GM21717 (cell line): ENCODE measurements around the gene HPCA.

Source experiments
- ATAC-seq: cut with Tn5 transposase; IDR thresholded peaks from one replicate; pipeline ENCODE4 v1.9.1; 2021; ENCODE audit warnings: mild to moderate bottlenecking, moderate library complexity; ENCODE audit not compliant: unreplicated experiment

The HPCA gene

DNA sequence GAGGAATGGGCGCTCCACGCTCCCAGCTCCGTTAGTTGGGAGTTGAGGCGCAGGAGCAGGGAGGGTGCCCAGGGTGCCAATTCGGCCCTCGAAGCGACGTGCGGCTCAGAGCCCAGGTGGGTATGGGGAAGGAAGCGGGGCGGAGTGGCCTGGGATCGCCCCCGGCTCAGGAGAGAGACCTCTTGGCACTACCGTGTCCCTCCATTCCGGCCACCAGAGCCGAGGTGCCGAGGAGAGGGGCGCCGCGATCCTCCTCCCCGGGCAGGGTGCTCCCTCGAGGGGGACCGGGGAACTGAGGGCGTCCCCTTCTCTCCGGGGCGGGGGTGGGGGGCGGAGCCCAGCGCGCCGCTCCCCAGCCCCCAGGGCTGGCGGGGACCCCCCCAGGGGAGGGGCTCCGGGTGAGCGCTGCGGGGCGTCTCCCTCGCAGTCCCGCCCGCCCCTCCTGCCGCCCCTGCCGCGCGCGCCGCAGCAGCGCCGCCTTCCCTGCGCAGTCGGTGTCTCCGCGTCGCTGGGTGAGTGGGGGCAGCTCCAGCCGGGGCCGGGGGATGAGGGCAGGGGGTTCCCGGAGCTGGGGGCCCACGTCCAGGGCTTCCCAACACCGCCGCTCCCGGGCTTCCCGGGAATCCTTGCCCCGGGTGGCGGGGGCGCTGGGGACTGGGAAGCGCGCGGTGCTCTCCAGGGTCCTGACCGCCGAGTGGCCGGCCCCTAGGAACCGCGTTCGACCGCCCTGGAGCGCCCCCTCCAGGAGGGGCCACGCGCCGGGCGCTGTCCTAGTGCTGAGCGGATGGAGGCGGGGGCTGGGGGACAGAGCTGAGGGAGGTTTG, at the start of gene HPCA:
Gene HPCA, plus strand, starts transcription at position 488 of the 824 bp plus-strand sequence. CDS start 2,408 bp downstream, outside the sequence.
- no peak for ATAC-seq

DNA sequence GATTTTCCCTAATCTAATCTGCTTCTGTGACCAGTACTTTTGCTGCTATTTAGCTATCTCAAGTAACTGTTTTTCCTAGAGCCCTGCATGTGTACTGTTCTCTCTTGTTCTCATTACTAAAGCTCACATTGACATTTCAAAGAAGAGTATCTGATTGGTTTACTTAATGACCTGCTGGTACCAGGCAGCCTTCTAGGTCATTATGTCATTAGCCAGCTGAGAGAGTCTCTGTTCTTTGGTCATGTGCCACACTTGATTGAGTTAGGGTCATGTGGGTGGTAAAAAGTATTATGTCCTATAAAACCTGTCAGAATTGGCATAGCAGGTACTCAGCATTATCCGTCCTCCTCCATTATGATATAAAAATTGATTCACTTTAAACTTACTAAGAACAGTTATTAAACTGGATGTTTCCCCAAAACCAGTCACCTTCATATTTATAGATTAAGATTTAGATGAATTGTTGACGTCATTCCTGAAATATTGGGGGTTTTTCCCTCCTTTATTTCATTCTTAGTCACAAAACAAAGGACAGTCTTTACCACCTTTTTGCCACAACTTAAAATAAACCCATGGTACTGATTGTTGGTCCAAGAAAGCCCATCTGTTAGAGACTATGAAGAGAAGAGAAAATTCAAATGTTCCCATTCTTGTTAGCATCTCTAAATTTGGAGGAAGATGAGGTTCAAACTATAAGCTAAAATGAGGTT, 37.8 kb upstream of the HPCA start:
- ATAC-seq = no peak

GRCh38 chr1:32855861-32856617, 30.3 kb upstream of the HPCA start:
- ATAC-seq = no peak

GRCh38 chr1:32858136-32858535, 28.2 kb upstream of the HPCA start:
- no peak for ATAC-seq

DNA sequence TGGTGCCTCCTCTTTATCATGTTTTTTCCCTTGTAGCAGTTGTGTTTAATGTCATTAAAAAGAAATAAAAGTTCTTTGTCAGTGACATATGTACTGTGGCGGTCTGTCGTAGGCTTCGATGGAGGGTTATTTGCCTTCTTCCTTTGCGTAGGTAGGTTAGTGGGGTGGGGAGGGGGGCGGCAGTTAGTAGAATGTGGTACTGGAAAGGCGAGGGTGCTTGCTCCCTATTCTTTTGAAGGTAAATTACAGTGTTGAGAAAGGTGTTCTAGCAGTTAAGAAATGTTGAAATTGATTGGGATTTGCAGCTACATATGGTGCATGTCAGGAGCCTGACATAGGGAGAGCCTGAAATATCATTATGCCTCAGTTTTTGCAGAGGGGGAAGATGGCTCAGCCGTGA, 27.5 kb upstream of the HPCA start:
- no peak for ATAC-seq

- no peak for ATAC-seq
Measured at GRCh38 chr1:32859915-32860314, 26.4 kb upstream of the HPCA start.

DNA sequence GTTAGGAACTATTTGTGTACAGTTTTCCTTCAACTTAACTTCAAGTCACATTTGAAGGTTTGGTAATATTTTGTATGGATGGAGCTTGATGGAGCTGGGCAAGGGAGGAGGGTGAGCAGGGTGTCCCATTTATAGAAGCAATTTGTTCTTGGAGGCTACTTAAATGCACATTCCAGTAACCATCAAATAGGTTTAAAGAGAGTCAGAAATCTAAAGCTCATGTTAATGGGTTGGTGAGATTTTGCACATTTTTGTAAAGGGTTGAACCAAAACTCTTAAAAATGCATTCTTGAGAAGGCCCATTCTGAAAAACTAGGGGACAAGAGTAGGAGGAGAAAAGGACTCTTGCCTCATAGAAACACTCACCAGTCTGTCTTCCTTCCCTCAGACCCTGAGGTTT, 25.7 kb upstream of the HPCA start:
- no peak for ATAC-seq

DNA sequence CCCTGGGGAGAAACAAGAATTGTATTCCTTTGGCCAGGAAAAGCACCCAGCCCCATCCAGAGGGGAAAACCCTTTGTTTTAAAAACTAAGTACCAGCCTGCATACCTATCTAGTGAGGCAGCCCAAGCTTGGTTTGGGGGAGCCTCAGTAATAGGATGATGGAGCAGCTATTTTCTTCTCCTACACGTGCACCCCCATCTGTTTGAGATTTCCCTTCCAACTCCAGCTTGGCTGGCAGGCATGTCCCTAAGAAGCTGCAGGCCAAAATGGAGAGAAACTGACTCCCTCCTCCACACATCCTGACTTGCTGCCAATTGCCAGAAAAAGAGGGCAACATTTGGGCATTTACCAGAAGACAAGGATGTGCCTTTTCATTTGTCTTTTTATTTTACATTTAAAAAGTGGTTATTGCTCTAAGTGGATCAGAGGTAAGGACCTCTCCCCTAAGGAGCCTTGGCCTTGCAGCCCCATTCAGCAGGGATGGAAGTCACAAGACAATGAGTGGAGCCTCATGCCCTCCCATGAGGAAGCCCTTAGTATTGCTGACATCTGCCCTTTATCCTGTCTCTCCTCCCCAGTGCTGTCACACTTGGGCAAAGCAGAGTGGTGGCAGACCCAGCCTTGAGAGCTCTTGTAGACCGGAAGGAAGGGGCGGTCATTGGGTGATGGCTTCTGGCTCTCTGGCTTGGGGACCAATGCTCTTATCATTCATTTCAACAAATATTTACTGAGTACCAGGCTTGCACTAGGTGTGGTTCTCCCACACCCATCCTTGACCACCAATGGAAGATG, 24.2 kb upstream of the HPCA start:
- no peak for ATAC-seq

DNA sequence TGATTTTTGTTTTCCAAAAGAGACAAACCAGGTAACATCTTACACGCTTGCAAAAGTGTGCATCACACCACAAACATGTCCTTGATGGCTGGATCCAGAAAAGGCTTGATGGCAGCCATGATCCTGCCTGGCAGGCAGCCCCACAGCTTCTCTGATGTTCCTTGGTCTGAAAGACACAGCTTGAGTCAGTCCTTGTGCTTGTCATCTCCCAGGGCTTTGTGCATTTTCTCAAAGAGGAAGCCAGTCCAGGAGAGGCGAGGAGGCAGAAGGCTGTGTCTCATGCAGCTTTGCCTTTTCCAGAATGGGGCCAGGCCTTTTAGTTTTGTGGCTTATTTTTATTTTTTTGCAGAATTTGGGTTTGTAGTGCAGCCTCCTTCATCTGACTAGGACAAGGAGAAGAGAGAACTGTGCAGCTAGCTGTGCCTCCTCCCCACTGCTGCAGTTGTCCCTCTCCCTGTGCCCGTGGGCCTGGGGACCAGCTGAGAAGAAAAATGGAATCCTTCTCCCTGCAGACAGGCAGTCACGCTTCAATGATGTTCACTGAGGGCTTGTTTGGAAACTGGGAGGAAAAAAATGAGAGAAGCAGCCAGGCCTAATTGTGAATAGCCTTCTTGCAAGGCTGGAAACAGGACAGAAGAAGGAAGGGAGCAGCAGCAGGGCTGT, 22.9 kb upstream of the HPCA start:
- ATAC-seq = no peak

DNA sequence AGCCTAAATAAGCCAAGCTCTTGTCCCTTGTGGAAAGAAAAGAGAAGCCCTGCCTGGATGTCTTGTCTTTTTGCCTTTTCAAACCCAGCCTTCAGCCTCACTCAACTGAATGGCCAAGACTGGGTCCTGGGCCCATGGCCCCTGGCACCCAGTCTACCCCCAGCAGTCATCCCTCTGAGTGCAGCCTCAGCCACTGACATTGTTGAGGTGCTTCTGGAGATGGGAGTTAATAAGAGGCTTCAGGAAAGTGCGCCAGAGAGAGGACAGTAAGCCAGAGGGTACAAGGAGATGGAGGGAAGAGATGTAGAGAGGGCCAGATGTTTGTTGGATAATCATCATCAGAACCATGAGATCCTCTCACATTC, 22.4 kb upstream of the HPCA start:
- no peak for ATAC-seq

DNA sequence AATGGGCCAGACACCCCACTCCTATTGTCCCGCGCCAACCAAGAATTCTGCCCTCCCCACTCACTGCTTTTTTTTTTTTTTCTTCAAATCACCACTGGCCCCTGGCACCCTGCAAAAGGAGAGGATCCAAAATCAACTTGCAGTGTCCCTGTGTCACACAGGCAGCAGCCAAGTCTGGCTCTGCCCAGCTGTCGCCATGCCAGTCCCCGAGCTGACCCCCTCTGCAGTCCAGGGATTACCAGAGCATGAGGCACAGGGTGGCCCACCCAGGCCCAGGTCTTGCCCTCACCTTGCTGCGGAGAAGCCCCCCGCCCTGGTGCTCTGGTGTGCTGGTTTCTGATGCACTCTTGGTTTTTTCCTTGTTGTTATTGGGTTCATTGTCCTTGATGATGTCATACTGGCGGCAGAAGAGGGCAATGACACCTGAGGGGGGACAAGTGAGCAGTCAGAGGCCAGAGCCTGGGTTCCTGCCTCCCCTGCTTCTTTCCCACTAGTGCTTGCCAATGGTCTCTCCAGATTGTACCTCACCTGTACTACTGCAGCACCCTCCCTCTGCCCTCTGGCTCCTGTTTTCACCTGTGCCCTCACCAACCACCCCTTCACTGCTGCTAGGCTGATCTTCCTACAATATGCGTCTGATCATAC, 21.8 kb upstream of the HPCA start:
- ATAC-seq = no peak

DNA sequence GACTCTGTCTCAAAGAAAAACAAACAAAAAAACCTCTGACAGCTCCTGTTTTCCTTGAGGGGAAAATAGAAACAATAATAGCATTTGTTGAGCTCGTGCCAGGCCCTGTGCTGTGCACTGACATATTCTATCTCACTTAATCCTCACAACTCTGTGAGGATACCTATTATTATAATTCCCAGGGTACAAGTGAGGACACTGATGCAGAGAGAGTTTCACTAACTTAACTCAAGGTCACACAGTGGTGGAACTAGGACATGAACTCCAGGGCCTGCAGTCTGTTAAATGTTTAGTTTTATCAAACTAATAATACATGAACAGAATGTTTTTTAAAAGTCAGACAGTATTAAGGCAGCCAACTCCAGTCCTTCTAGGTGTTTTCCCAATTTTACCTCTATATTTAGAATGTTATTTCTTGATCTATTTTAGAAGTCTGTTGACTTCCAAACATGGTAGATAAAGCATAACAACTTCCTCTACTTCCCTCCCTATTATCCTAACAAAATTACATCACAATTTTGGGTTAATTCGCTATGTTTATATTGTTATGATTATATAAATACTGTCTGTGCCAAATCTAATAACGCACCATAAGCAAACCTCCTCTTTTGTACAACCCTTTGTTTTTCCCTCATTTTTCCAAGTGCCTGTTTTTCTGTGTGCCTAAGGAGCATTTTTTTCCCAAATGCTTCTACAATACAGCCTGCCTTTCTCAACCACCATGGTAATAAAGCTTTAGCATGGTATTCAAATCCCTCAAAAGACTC, 20.5 kb upstream of the HPCA start:
- no peak for ATAC-seq

- ATAC-seq = no peak
Measured at GRCh38 chr1:32867151-32867550, 19.1 kb upstream of the HPCA start.

DNA sequence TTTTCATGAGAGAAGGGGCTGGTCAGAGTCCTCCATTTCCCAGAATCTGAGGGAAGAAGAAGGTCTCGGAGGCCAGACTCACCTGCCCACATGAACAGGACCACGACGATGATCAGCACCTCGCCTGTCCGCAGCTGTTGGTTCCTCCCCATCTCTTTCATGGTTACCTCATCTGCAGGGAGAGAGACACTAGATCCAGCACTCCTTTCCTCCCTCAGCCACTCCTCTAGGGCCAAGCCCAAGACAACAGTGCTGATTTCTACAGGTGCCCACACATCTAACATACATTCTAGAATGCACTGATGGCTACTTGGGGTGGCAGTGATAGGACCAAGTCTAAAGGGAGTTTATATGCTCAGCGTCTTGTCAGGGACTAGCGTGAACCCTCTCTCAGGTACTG, 18.6 kb upstream of the HPCA start:
- ATAC-seq = no peak

GRCh38 chr1:32868085-32868484, 18.2 kb upstream of the HPCA start:
- ATAC-seq = no peak

DNA sequence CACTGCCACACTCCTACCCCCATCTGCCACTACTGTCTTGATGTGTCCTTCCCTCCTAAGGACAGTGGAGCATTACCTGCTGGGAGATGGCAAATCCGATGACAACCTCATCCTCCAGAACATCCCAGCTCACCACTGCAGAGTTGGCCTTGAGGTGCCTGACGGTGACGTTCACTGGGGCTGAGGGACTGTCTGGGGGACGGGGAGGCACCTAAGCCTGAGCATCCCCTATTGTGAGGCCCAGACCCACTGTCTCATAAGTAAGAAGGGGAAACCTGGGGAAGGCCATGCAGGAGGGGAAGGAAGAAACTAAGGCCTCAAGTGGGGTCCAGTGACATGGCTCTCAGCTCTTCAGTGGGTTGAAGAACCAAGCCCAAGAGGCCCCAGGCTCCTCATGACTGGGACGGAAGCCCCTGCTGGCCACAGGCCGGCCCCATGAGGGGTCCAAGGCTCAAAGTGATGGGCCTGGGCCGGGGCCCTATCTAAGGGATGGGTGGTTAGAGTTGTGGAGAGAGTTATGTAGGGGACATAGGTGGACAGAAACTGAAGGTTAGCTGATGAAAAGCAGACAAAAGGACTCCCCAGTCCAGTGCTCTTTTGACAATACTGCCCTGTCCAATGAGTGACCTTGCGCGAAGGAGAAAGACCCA, 17.4 kb upstream of the HPCA start:
- no peak for ATAC-seq

DNA sequence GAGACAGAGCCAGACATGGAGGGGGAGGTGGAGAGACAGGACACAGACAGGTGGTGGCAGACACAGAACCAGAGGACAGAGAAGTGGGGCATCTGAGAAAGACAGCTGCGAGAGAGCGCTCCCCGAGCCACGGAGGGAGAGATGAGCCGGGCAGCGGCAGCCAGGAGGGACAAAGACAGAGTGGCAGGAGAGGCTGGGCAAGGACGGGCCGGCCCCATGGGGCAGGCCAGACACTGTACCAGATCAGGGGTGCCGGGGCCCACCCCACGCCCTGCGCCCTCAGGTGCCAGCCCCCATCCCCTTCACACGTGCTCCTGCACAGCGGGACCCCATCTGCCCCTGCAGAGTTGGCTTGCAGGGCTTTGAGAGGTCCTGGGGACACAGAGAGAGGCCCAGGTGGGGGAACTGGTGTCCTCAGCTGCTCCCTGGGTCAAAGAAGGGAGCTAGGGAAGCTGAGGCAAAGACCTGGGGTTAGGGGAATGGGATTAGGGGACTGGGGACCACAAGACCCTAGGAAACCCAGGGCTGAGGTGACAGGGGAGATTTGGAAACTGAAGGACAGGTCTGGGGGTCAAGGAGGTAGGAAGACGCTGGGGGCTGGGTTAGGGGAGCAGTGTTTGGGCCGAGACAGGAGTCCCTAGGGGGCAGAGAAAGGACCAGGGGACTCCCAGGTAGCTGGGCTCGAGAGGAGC, 16.2 kb upstream of the HPCA start:
- ATAC-seq = no peak
